Spleen (tissue), 11 donors: Measurements from ENCODE around the gene PIR. TPM values are rescaled to one million over a fixed set of nuclear protein-coding genes. Genes with fewer than 3 reads are reported as not detected.

Experiments
- DNase-seq: peaks from one replicate; pipeline ENCODE4 v3.0.0-alpha.2; 2020
- H3K27ac ChIP-seq, 8 donors: fragments of 200-600 bp; sonication (generic) in 7 of 8; 1 replicate in 4 of 8; 2 replicates in 4 of 8; pipeline versions ENCODE4 v1.5.0 to v1.8.0; 2016 to 2021; ENCODE audit warnings: inconsistent platforms in 4 of 8, mild to moderate bottlenecking in 4 of 8, moderate library complexity in 1 of 8
- H3K27me3 ChIP-seq, 7 donors: fragments of 200-600 bp; sonication (generic) in 6 of 7; replicated peaks in 1 of 7; 1 replicate in 4 of 7; 2 replicates in 3 of 7; pipeline versions ENCODE4 v1.5.0 to v1.8.0; 2016 to 2021; ENCODE audit warnings: inconsistent platforms in 3 of 7, mild to moderate bottlenecking in 1 of 7
- H3K36me3 ChIP-seq, 6 donors: fragments of 200-600 bp; sonication (generic) in 5 of 6; 1 replicate in 4 of 6; 2 replicates in 2 of 6; pipeline versions ENCODE4 v1.5.0 to v1.8.0; 2016 to 2021; ENCODE audit warnings: inconsistent platforms in 2 of 6
- H3K4me1 ChIP-seq, 6 donors: fragments of 200-600 bp; sonication (generic) in 5 of 6; 1 replicate in 3 of 6; 2 replicates in 3 of 6; pipeline versions ENCODE4 v1.5.0 to v1.8.0; 2016 to 2021; ENCODE audit warnings: inconsistent platforms in 3 of 6
- H3K4me3 ChIP-seq, 8 donors: fragments of 200-600 bp; sonication (generic) in 7 of 8; 1 replicate in 4 of 8; 2 replicates in 4 of 8; pipeline versions ENCODE4 v1.5.0 to v1.8.0; 2016 to 2021; ENCODE audit warnings: inconsistent platforms in 4 of 8, mild to moderate bottlenecking in 4 of 8, moderate library complexity in 2 of 8
- H3K9me3 ChIP-seq, 8 donors: fragments of 200-600 bp; sonication (generic) in 7 of 8; 1 replicate in 4 of 8; 2 replicates in 4 of 8; pipeline versions ENCODE4 v1.5.0 to v1.8.0; 2016 to 2021; ENCODE audit warnings: inconsistent platforms in 4 of 8
- POLR2A ChIP-seq, 3 donors: fragments of 450-650 bp; IDR thresholded peaks; one replicate each; pipeline ENCODE4 v1.5.1; 2017; ENCODE audit warnings: antibody characterized with exemption in 3 of 3, mild to moderate bottlenecking in 1 of 3
- POLR2AphosphoS5 ChIP-seq, 3 donors: sonication (generic); formaldehyde crosslinking; IDR thresholded peaks; one replicate each; pipeline ENCODE4 v1.5.1; 2017; ENCODE audit warnings: antibody characterized with exemption in 3 of 3
- WGBS, 5 donors: extraction: QIAGEN DNeasy Blood & Tissue Kit in 3 of 5; methylation state at CpG; one replicate each; pipeline versions ENCODE4 v1.1.5 to v1.1.7; 2013 to 2018; 5-methylcytosine and 5-hydroxymethylcytosine counted together
- intact Hi-C: fragments of 100-400 bp; cut with DNase I; formaldehyde crosslinking; loops from one replicate; pipeline ENCODE4 v1.15.0; 2023; ENCODE audit warnings: low total_unique reads
- polyA plus RNA-seq, 3 donors: library from polyadenylated mRNA; stranded (reverse); fragments of 200-250 nt; gene quantifications; one replicate each; pipeline ENCODE4 v1.2.1, GENCODE V29; 2013
- total RNA-seq, 7 donors: library from RNA; depleted of rRNA in 3 of 7; stranded (reverse); fragments of >200 nt in 3 of 7; fragmentation: NEBNext Ultra II Directional in 4 of 7; extraction: Animal tissue kit (Norgen Biotek cat#: 25700) in 4 of 7; gene quantifications; one replicate each; pipeline versions ENCODE4 v1.1.0 to v1.2.1, GENCODE V29; 2016 to 2021
- TF ChIP-seq, protein P1 (sequence below), 11 experiments: fragments of 200-600 bp in 7 of 11; fragments of 450-650 bp in 4 of 11; sonication (generic) in 4 of 11; IDR thresholded peaks in 8 of 11; conservative IDR thresholded peaks in 3 of 11; 1 replicate in 7 of 11; 2 replicates in 4 of 11; pipeline versions ENCODE4 v1.4.0 to v1.8.0; 2016 to 2021; ENCODE audit warnings: antibody characterized with exemption in 11 of 11, inconsistent platforms in 4 of 11, mild to moderate bottlenecking in 1 of 11
- donor health status: healthy with polysubstance abuse.
- donor health status: DM: no; HTN: no; CAD: no; lungs with moderate emphysema.
- donor health status: DM: no; HTN: no; CAD: no.
- donor health status: Bipolar disorder and iron deficiency.
- donor health status: healthy.
- donor health status: DM: no; HTN: no; CAD: no.
- donor health status: DM: yes; HTN: yes; CAD: no.

Gene PIR
- total and polyA plus RNA-seq, 10 donors, result 12.4 to 30.8 (median 24.2) TPM

DNA sequence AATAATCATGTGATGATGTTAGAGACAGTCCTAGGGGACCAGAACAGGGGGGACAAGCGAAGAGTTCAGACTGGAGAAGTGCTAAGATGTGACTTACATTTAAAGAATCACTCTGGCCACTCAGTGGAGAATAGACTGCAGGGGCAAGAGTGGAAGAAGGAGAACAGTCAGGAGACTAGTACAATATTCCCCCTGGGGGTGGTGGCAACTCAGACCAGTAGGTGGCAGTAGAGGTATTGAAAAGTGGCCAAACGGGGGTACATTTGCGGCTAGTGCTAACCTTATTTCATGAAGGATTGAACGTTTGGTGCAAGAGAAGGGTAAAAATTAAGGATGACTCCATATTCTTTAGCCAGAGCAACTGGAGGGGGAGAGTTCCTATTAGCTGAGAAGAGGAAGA lies 4.7 kb upstream of the PIR start:
- peaks cover 0 to 35% (median 0%) of the 10 kb centered on the region in 7 donors for H3K27me3 ChIP-seq
- H3K36me3 ChIP-seq, result no peaks in the 10 kb centered on the region
- no peak overlapping the region for H3K4me3 ChIP-seq
- intact Hi-C loops, result no loop called here
- no peak overlapping the region for H3K27ac ChIP-seq
- TF ChIP-seq POLR2A (IDR thresholded peaks at IDR 0.05), result no peak
- TF ChIP-seq, protein P1, sequence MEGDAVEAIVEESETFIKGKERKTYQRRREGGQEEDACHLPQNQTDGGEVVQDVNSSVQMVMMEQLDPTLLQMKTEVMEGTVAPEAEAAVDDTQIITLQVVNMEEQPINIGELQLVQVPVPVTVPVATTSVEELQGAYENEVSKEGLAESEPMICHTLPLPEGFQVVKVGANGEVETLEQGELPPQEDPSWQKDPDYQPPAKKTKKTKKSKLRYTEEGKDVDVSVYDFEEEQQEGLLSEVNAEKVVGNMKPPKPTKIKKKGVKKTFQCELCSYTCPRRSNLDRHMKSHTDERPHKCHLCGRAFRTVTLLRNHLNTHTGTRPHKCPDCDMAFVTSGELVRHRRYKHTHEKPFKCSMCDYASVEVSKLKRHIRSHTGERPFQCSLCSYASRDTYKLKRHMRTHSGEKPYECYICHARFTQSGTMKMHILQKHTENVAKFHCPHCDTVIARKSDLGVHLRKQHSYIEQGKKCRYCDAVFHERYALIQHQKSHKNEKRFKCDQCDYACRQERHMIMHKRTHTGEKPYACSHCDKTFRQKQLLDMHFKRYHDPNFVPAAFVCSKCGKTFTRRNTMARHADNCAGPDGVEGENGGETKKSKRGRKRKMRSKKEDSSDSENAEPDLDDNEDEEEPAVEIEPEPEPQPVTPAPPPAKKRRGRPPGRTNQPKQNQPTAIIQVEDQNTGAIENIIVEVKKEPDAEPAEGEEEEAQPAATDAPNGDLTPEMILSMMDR (IDR thresholded peaks at IDR 0.05 in 8 of 11, conservative IDR thresholded peaks at IDR 0.05 in 3 of 11), result peak in 10 of 11 experiments; percentile 46 to 74 (median 66)
- H3K4me1 ChIP-seq, result peaks cover 0 to 4% (median 0%) of the 10 kb centered on the region in 6 donors
- 3 to 8% (median 6%) methylated on average over 4 of the region's 4 CpGs for WGBS, 5 donors
- no peak for DNase-seq
- H3K9me3 ChIP-seq, result no peaks in the 10 kb centered on the region

DNA sequence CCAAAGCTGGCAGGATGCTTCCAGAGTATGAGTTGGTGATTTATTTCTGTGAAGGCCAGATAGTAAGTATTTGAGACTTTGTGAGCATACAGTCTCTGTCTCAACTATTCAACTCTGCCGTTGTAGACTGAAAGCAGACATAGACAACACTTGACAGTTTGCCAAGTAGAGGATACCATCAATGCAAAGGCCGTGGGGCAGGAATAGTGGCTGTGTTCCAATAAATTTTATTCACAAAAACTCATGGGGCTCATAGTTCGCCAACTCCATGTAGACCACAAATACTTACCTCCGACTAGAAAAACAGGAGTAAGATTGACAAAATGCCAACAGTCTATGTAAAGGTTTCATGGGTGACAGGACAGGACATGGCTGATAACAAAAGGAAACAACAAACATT lies 3.7 kb upstream of the PIR start:
- no peaks in the 10 kb centered on the region for H3K36me3 ChIP-seq
- H3K27ac ChIP-seq, result no peak overlapping the region
- WGBS, 5 donors, result 58 to 76% (median 62%) methylated on average over 4 of the region's 4 CpGs
- peaks cover 0 to 36% (median 0%) of the 10 kb centered on the region in 7 donors for H3K27me3 ChIP-seq
- TF ChIP-seq POLR2A (IDR thresholded peaks at IDR 0.05), result no peak
- TF ChIP-seq, protein P1 (IDR thresholded peaks at IDR 0.05 in 8 of 11, conservative IDR thresholded peaks at IDR 0.05 in 3 of 11), result no peak
- peaks cover 0 to 4% (median 0%) of the 10 kb centered on the region in 6 donors for H3K4me1 ChIP-seq
- no peaks in the 10 kb centered on the region for H3K9me3 ChIP-seq
- intact Hi-C loops, result no loop called here
- no peak overlapping the region for H3K4me3 ChIP-seq
- DNase-seq, result no peak

DNA sequence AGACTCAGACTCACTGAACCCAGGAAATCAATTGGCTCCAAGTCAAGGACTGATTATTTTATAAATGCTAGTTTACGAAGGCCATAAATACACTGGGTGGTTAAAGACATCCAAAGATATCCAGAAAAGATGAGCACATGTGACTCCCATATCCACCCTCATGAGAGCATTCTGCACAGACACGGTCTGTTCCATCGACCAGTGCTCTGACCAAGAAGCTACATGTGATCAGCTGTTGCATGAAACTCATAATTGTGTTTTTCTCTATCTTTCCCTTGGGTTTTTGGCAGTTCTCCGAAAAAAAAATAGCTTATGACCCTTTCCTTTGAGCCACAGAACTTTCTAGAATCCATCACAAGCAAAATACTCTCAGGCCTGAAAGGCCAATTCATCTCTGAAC lies 2.7 kb upstream of the PIR start:
- Histone ChIP-seq H3K27me3 (peaks cover 0 to 34% (median 0%) of the 10 kb centered on the region in 7 donors), H3K4me1 (peaks cover 0 to 4% (median 0%) of the 10 kb centered on the region in 6 donors), H3K4me3 (no peak overlapping the region), H3K27ac (no peak overlapping the region), H3K9me3 (no peaks in the 10 kb centered on the region), H3K36me3 (no peaks in the 10 kb centered on the region)
- TF ChIP-seq, protein P1 (IDR thresholded peaks at IDR 0.05 in 8 of 11, conservative IDR thresholded peaks at IDR 0.05 in 3 of 11), result no peak
- TF ChIP-seq POLR2AphosphoS5 (IDR thresholded peaks at IDR 0.05) (no peak), POLR2A (IDR thresholded peaks at IDR 0.05) (no peak)
- DNase-seq, result no peak
- WGBS, 5 donors, result 72 to 96% (median 89%) methylated on average over 4 of the region's 4 CpGs
- intact Hi-C loops, result no loop called here

DNA sequence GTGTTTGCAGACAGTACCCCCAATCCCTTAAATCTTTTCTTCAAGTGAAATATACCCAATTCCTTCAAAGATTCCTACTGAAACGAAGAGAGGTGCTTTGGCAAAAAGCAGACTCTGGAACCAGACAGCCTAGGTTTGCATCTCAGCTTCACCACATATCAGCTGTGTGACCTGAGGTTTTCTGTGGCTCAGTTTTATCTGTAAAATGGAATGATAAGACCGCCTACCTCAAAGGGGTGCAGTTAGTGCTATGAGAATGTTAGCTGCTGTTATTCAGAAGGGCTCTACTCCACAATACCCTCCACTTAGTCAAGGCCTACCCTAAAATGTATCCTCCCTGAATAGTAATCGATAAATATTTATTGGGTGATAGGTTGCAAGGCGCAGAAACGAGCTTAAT lies 664 bp downstream of the PIR start:
- peak overlapping the region in 3 of 8 donors; percentile 68 to 75 (median 69) for H3K27ac ChIP-seq

DNA sequence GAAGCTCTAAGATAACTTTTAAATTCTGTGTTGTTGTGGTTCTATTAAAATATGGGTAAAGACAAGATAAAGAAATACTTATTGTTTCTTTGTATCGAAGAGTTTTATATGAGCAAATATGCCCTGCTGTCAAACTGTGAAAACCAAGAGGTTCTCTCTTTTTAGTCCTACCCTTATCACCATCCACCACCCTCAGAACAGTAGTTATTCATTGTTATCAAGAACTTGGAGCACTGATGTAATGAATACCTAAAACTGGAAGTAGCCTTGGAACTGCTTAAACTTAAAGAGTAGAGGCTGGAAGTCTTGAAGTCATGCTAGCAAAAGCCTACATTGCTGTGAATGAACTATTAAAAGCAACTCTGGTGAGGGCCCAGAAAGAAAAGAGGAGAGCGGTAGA lies 9.2 kb downstream of the PIR start:
- H3K27ac ChIP-seq, result no peak overlapping the region
- 88 to 97% (median 89%) methylated on average over 2 of the region's 2 CpGs for WGBS, 5 donors
- TF ChIP-seq POLR2AphosphoS5 (IDR thresholded peaks at IDR 0.05) (no peak), POLR2A (IDR thresholded peaks at IDR 0.05) (no peak)
- TF ChIP-seq, protein P1 (IDR thresholded peaks at IDR 0.05 in 8 of 11, conservative IDR thresholded peaks at IDR 0.05 in 3 of 11), result no peak
- H3K36me3 ChIP-seq, result no peaks in the 10 kb centered on the region
- peaks cover 0 to 15% (median 0%) of the 10 kb centered on the region in 7 donors for H3K27me3 ChIP-seq
- H3K4me3 ChIP-seq, result no peak overlapping the region
- intact Hi-C loops, result no loop called here
- no peaks in the 10 kb centered on the region for H3K9me3 ChIP-seq
- no peak for DNase-seq
- H3K4me1 ChIP-seq, result no peaks in the 10 kb centered on the region

More for the DNA sequence above, 664 bp downstream of the PIR start:
- no peak for DNase-seq
- H3K4me1 ChIP-seq, result peaks cover 0 to 4% (median 0%) of the 10 kb centered on the region in 6 donors
- WGBS, 5 donors, result 57 to 91% (median 75%) methylated on average over 4 to 5 of the region's 5 CpGs
- H3K9me3 ChIP-seq, result no peaks in the 10 kb centered on the region
- H3K36me3 ChIP-seq, result no peaks in the 10 kb centered on the region
- peaks cover 0 to 37% (median 0%) of the 10 kb centered on the region in 7 donors for H3K27me3 ChIP-seq
- TF ChIP-seq POLR2A (IDR thresholded peaks at IDR 0.05) (no peak), POLR2AphosphoS5 (IDR thresholded peaks at IDR 0.05) (no peak)
- H3K4me3 ChIP-seq, result peak overlapping the region; percentile 25 to 70 (median 42)
- intact Hi-C loops, result no loop called here
